NCI-H1694 (cell line): Measurements from ENCODE around the gene CHKB.
"Not testable (repeated sequence)": the region's sequence is repeated elsewhere in the genome, so short reads cannot be mapped to it uniquely, and the experiment has no call there.

Source experiments
- DNase-seq: peaks from one replicate; lab custom pipeline; 2025; lab: John Stamatoyannopoulos, UW

The CHKB gene

DNA sequence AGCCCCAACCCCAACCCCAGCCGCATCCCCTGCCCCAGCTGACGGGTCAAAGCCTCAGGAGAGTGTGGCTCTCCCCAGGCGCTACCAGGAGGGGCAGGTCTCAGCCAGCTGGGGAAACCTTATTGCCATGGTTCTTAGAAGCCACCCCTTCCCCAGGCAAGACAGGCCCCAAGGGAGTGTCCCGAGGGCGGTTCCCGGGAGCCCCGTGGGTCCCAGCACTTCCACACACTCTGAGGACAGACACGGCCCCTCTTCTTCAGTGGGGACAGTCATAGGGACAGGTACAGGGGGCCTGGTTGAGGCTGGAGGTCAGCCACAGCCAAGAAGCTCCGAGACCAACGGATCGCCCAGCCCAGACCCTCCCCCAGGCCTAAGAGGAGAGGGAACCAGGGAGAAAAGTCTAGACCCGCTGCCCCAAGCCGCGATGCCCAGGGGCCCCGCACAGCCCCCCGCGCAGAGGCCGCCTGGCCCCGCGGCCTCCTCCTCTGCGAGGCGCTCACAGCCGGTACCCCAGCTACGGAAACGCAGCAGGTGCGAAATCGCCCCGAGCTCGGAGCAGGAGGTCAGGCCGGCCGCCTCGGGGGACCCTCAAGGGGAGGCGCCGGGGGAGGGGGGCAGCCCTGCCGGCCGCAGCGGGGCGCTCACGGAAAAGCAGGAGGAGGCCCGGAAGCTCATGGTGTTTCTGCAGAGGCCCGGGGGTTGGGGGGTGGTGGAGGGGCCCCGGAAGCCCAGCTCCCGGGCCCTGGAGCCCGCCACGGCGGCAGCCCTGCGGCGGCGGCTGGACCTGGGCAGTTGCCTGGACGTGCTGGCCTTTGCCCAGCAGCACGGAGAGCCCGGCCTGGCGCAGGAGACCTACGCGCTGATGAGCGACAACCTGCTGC, 34.4 kb downstream of the CHKB start:
- no peak for DNase-seq

DNA sequence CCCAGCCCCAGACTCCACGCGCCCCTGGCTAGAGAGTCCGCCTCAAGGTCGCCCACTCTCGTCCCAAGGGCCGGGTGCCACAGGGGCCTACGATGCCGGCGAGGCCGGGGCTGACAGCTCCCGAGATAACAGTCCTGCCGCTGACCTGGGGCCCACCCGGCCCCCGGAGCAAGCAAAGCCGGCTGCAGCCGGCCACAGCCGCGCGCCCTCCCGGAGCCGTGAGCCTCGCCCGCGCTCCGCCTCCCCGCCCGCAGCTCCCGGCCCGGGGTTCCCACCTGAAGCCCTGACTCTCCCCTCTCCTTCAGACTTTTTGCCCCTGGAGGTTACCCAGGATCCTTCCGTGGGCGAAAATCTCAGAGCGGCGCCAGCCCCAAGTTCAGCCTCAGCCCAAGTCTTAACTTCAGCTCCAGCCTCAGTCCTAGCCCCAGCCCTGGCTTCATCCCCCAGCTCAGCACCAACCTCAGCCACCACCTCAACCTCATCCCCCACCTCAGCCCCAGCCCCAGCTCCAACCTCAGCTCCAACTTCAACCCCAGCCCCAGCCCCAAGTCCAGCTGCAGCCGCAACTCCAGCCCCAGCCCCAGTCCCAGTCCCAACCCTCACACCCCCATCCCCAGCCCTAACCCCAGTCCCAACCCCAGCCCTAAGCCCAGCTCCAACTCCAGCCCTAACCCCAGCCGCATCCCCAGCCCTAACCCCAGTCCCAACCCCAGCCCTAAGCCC, 35.2 kb downstream of the CHKB start:
- DNase-seq: no peak

DNA sequence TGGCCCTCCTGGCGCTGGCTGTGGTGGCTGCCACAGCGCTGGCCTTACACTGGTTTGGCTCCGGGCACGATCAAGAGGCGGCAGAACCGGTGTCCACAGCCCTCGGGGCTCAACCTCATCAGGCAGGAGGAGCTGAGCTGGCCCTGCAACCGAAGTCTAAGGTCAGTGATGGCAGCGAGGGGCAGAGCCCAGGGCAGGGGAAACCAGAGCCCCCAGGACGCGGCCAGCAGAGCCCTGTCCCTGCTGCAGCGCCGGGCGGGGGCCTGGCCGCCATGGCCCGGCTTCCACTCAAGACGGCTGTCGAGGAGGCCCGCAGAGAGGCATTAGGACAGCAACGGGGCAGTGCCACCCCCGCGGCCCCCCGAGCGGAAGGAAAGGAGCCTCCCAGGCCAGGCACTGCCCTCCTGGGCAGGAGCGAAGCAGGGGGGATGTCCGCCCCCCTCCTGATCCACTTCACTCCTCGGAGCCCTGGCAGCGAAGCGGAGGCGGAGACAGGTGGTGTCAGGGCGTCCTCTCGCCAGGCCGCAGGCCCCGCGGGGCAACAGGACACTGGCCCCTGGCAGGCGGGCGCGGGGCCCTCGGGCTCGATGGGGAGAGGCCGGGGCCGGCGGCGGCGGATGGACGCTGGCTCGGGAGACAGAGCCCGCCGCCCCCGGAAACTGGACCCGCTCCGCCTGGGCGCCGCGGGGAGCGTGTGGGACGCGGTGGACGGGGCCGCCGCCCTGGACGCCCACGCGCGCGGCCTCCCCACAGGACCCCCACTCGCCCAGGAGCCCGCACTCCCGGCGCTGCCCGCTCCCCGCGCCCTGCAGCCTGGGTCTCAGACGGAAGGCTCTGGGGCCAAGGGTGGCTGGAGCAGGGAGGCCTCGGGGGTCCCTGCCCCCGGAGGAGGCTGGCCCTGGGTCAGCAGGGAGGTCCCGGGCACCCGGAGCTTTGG, 36.1 kb downstream of the CHKB start:
- no peak for DNase-seq

DNA sequence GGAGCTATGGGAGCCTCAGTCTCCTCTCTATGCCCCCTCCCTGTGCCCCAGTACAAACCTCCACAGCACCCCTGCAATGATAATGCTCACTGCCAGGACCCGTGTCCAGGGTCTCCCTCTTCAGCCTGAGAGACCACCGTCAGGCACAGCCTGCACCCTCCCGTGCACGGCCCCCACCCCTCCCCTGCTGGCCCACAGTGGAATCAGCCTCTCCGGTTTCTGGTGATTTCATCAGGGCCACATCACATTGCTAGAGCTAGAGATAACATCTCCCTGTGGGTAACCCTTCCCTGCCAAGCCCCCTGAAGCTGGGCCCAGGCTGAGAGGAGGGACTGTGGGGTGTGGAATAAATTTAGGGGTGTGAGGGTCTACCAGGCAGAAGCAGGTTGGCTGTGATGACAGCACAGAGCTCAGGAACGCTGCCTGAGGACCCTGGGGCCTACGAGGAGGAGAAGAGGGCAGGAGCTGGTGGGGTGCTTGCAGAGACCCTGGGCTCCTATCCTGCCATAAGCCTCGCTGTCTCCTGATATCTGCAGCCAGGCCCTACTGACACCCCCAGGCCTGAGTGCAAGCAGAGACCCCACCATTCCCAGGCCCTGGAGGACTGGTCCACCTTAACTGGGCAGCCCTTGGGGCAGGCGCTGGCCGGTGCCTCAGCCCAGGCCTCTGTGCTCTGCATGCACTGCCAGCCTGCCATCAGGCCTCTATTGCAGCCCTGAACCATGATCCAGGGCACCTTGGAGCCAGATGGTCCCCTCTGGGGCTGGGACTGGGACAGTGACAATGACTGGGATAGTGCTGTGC, 36.9 kb downstream of the CHKB start, which contains the start of gene KLHDC7B:
KLHDC7B (plus strand) TSS at position 378 of the 804 bp plus-strand sequence; CDS start at position 723, 345 bp downstream.
- DNase-seq: no peak

DNA sequence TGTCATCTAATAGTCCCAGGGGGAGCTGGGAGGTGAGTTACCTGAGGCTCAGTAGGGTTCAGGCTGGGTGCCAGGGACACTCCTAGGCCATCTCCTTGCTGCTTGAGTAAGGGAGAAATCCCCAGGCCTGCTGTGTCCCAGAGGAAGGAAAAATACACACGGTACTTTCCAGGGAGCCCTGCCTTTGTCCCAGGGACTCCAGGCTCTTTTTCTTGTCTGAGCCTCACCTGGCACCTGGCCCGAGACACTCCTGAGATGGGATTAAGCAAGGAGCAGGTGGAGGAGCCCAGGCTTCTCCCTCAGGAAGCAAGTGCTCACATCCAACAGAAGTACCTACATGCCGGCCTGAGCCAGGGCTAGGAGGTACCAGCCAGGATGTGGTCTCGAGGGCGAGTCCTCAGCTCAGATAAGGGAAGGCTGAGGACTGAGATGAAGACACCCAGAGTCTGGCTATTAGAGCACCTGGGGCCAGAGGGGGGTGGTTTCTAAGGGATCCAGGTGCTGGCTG, 37.8 kb downstream of the CHKB start:
- no peak for DNase-seq

DNA sequence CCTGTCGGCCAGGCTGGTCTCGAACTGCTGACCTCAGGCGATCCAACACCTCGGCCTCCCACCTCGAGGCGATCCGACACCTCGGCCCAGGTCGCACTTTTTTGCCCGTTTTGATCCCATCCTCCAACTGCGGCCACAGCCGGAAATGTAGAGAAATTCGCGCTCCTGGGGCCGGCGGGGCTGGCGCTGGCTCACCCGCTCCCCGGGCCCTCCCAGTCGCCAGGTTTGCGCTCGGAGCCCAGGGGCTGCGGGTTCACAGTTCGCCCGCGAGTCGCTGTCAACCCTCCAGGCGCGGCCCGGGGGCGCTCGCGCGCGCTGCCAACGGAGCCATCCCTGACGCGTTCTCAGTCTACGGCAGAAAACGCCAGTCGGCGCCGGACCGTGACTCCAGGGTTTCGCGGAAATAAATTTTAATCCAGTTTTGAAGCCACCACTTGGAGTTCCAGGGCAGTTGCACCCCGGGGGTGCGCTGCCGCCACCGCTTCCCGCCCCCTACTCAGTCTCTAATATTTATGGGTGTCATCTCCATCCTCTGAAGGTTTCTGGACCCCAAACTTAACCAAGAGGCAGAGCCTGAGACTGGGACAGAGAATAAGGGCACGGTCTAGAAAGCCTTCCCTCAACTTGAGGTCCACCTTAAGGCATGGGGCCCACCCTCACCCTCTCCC, 38.4 kb downstream of the CHKB start:
- no peak for DNase-seq

DNA sequence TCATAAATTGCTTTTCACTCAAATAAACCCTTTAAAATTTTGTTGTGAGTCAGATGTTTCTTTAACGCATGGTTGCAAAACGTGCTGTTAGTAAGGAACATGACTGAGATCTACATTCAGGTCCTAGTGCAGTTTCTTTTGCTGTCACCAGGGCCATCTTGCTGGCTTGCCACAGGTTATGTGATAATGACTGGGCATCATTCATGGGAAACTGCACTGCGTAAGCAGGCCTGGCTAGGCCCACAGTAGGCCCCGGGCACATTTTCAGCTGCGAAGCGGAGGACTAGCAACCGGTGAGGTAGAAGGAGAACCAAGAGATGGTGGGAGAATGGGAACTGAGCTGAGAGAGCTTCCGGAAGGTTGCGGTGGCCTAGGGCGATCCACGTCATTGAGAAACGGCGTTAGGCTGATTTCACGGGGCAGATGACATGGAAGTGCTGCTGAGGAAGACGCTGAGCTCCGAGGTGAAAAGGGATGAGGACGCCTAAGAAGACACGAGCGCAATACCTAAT, 40.2 kb downstream of the CHKB start:
- DNase-seq: no peak

DNA sequence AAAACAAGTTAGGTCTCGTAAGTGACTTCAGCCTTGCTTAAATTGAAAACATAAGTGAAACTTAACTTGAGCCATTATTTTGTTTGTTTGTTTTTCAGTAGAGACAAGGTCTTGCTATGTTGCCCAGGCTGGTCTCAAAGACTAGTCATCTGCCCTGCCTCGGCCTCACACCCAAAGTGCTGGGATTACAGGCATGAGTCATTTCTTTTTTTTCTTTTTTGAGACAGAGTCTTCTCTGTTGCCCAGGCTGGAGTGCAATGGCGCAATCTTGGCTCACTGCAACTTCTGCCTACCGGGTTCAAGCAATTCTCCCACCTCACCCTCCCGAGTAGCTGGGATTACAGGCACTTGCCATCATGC, 41.0 kb downstream of the CHKB start:
- not testable (repeated sequence) for DNase-seq

DNA sequence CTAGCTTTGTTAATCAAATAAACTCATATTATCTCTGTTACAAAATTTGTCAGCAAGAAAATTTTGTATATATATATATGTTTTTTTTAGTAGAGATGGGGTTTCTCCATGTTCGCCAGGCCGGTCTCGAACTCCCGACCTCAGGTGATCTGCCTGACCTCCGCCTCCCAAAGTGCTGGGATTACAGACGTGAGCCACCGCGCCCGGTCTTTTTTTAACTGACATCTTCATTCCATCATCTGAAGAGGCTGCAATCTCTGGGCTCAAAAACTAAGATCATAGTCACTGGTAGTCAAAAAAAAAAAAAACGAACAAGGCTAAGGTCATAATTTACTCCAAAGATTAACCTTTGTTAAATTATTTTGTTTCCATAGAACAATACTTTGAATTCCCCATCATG, 42.3 kb downstream of the CHKB start:
- DNase-seq: no peak

DNA sequence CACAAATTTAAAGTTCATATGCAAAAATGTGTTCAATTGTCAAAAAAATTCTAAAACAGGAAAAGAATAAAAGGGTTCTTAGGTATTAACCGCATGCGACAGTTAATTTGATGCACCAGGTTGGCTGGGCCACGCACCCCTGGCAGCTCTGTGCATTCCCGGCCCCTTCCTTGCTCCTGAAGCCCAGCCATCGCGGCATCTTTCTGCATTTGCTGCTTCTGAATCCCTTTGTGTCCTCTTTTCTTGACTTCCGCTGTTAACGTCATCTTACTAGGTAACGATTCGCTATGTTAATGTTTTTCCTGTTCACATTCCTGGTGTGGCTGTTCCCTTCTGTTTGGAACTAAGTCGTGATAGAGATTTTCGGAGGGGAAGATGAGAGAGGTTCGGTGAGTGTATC, 44.9 kb downstream of the CHKB start:
- no peak for DNase-seq

DNA sequence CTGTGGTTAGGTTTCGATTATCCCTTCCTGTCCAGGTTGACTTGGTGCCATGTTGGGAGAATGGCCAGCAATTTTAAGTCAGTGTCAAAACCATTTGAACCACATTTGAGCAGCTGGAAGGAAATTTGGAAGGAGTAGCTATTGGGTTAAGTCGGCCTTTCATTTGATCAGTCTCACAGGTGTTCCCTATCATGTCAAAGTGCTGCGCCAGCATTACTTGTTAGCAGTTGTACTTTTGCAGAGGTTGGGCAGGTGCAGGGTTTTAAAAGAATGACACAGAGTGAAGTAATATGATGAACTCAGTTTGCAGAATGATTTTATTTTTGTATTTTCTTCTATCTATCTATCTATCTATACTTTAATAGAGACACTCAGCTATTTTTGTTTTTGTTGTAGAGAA, 46.4 kb downstream of the CHKB start:
- DNase-seq: no peak

DNA sequence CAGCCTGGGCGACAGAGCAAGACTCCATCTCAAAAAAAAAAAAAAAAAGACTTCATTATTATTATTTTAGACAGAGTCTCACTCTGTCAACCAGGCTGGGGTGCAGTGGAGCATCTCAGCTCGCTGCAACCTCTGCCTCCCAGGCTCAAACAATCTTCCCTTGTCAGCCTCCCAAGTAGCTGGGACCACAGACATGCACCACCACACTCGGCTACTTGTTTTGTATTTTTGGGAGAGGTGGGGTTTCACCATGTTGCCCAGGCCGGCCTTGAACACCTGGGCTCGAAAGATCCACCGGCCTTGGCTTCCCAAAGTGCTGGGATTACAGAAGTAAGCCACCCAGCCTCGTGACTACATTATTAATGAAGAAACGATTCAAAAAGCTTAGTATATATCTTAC, 47.5 kb downstream of the CHKB start:
- DNase-seq: no peak

DNA sequence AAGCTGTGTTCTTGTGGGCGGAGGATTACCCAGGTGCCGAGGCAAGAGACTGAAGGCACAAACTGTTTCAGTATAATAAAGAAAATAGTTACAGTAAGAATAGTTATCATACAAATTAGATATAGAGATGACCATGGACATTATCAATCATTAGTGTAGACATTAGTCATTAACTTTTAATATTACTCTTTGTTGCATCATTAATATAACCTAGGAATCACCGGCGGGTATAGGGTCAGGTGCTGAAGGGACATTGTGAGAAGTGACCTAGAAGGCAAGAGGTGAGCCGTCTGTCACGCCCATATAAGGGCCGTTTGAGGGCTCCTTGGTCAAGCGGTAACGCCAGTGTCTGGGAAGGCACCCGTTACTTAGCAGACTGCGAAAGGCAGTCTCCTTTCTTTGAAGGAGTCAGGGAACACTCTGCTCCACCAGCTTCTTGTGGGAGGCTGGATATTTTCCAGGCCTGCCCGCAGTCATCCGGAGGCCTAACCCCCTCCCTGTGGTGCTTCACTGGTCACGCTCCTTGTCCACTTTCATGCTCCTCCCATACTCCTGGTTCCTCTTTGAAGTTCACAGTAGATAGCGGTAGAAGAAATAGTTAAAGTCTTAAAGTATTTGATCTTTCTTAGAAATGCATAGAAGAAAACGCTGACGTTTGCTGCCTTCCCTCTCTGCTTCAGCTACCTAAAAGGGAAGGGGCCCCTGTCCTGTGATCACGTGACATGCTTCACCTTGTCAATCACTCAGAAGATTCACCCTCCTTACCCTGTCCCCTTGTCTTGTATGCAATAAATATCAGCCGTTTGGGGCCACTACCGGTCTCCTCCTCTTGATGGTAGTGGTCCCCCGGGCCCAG, 48.6 kb downstream of the CHKB start:
- DNase-seq: not testable (repeated sequence)

DNA sequence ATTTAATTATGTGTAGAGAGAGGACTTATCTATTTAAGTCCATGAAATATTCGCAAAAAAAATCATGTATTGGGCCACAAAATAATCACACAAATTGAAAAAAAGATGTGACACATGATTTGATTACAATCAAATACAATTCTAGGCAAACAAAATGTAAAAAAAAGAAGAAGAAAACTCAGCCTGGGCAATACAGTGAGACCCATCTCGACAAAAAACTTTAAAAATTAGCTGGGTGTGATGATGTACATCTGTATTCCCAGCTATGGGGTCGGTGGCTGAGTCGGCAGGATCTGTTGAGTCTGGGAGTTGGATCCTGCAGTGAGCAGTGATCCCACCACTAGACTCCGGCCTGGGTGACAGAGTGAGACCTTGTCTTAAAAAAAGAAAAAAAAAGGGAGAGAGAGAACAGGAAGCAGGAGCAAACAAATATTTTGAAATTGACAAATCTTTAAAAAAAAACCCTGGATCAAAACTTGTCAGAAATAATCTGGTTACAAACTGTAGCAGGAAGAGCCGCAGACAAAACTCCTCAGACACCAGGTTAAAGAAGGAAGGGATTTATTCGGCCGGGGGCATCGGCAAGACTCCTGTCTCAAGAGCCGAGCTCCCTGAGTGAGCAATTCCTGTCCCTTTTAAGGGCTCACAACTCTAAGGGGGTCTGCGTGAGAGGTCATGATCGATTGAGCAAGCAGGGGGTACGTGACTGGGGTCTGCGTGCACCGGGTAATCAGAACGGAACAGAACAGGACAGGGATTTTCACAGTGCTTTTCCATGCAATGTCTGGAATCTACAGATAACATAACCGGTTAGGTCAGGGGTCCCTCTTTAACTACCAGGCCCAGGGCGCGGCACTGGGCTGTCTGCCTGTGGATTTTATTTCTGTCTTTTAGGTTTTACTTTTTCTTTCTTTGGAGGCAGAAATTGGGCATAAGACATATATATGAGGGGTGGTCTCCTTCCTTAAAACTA, 49.5 kb downstream of the CHKB start:
- DNase-seq: no peak

DNA sequence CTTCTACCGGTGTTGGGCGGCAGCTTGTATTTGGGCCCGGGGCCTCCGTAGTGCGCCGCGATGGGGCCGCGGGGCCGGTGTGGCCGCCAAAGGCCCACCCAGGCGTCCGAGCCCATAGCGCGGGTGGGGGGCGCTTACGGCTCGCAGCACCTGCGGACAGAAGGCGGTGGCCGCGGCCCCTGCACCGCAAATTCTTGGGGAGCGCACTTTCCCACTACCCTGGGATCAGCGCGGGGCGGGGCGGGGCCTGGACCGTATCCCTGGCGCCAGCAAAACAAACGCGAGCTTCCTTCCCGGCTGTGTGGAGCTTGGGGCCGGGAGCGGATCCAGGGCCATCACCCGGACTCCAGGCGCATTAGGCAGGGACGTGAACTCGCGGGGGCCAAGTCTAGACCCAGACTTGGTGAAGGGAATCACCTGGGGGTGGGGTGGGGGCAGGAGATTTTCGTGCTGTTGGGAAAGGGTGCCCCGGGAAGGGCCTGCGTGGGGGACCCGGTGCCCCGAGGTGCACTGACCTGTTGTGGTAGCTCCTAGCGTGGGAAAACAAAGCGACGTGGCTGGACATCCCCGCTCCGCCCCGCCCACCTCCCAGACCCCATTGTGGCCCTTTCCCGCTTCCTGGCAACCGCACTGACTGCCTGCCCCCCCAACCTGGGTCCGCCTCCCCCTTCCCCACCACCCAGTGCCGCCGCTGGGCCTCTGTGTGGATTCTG, 50.5 kb downstream of the CHKB start:
- DNase-seq: no peak

DNA sequence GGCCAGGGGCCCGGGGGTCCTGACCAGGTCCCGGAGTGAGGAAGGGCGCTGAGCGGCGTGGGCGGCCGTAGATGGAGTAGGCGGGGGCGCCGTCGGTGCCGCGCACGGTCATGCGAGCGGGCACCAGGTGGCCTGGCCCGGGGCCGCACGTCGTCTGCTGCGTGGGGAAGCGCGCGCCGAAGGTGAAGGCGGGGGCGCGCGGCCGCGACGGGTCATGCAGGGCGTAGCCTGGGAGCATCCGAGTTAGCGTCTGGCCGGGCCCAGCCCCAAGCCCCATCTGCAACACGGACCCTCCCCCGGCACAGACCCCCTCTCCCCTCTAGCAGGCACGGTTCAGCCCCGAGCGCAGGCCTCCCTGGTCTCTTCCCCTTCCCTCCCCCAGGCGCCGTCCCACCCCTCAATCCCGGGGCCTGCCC, 51.1 kb downstream of the CHKB start:
- no peak for DNase-seq

DNA sequence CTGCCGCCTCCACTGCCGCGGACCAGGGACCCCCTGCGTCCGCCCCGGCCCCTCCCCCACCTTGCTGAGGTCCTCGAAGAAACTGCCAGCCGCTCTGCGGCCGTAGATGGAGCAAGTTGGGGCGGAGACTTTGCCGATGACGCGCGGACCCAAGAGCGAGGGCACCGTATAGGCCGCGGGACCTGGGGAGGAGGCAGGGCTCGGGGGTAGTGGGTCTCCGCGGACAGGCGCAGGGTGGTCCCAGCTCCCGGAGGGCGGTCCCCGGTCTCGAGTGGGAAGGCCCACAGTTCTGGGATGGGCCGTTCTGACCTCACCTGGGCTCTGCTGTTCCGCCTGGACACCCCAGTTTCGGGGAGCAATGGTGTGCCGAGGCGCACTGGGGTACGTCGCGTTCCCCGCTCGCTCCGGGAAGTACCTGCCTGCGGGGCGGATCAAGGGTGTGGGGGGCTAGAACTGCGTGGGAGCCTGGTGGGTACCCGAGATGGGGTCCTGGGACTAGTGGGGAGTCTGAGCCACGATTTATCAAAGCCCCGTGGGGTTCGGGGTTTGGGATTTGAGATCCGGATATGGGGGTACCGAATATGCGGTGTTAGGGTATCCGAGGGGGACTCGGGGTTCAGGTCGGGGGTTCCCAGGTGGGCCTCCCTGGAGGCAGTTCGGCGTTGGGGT, 51.6 kb downstream of the CHKB start:
- DNase-seq: no peak
